Coronary artery (tissue), 2 donors: Measurements from ENCODE around the gene TRIL.

Source experiments
- DNase-seq: peaks from one replicate; pipeline ENCODE4 v3.0.0-alpha.2; 2017; ENCODE audit warnings: low spot score
- H3K27ac ChIP-seq, 2 donors: fragments of 200-600 bp; sonication (generic); one replicate each; pipeline ENCODE4 v1.5.1; 2016 to 2019
- H3K4me3 ChIP-seq: fragments of 200-600 bp; sonication (generic); 2 replicates; pipeline ENCODE4 v1.5.1; 2016; ENCODE audit warnings: mild to moderate bottlenecking, moderate library complexity
- TF ChIP-seq, protein P1 (sequence below): fragments of 200-600 bp; sonication (generic); IDR thresholded peaks from one replicate; pipeline ENCODE4 v1.5.1; 2019; ENCODE audit warnings: antibody characterized with exemption

The TRIL gene

GRCh38 chr7:28937103-28937502 is 21.0 kb downstream of the TRIL start:
- TF ChIP-seq, protein P1, sequence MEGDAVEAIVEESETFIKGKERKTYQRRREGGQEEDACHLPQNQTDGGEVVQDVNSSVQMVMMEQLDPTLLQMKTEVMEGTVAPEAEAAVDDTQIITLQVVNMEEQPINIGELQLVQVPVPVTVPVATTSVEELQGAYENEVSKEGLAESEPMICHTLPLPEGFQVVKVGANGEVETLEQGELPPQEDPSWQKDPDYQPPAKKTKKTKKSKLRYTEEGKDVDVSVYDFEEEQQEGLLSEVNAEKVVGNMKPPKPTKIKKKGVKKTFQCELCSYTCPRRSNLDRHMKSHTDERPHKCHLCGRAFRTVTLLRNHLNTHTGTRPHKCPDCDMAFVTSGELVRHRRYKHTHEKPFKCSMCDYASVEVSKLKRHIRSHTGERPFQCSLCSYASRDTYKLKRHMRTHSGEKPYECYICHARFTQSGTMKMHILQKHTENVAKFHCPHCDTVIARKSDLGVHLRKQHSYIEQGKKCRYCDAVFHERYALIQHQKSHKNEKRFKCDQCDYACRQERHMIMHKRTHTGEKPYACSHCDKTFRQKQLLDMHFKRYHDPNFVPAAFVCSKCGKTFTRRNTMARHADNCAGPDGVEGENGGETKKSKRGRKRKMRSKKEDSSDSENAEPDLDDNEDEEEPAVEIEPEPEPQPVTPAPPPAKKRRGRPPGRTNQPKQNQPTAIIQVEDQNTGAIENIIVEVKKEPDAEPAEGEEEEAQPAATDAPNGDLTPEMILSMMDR, result no peak
- H3K27ac ChIP-seq, result no peak overlapping the region
- H3K4me3 ChIP-seq, result no peak overlapping the region
- no peak for DNase-seq

GRCh38 chr7:28933846-28934320 is 24.2 kb downstream of the TRIL start:
- no peak for DNase-seq
- H3K4me3 ChIP-seq, result no peak overlapping the region
- H3K27ac ChIP-seq, result no peak overlapping the region
- TF ChIP-seq, protein P1, result no peak

DNA sequence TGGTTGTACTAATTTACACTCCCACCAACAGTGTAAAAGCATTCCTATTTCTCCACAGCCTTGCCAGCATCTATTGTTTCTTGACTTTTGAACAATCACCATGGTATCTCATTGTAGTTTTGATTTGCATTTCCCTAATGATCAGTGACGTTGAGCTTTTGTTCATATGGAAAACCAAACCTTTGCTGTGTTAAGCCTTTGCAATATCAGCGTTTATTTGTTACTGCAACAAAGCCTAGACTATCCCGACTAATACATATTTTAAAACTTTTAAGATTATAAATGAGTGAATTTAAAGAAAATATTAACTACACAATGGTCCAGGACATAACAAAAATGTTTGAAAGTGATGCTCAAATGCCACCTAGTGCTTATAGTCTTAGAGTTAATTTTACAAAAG is 26.6 kb downstream of the TRIL start:
- Histone ChIP-seq H3K27ac (no peak overlapping the region), H3K4me3 (no peak overlapping the region)
- TF ChIP-seq, protein P1, result no peak
- no peak for DNase-seq

- TF ChIP-seq, protein P1, result peak; percentile 67
- Histone ChIP-seq H3K27ac (no peak overlapping the region), H3K4me3 (peak overlapping the region; percentile 71)
- peak; percentile 81 for DNase-seq
Observed at GRCh38 chr7:28926871-28927597, 31.1 kb downstream of the TRIL start.

GRCh38 chr7:28922624-28923331 is 35.4 kb downstream of the TRIL start:
- TF ChIP-seq, protein P1, result peak; percentile 59
- Histone ChIP-seq H3K4me3 (peak overlapping the region; percentile 33), H3K27ac (no peak overlapping the region)
- DNase-seq, result no peak

DNA sequence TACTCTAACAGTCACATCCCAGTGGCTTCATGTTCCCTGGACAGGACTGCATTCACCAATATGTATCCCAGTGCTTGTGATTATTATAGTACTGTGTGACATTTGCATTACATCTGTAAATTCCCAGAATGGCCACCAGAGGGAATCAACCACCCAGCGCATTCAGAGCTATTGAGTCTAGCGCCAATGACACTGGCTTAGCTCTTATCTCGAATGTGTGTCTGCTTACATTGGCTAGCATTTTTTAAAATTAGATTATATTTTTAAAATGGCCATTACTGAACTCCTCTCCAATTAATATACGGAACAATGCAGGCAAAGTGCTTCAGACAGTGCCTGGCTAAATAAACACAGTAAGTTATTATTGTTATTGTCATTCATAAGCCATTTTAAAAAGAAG is 36.3 kb downstream of the TRIL start:
- Histone ChIP-seq H3K27ac (no peak overlapping the region), H3K4me3 (no peak overlapping the region)
- TF ChIP-seq, protein P1, result peak; percentile 60
- DNase-seq, result no peak
